LNCaP clone FGC (cell line): ENCODE results near the gene BICDL1.

Experiments
- DNase-seq: peaks from one replicate; pipeline ENCODE4 v3.0.0-alpha.2; 2011; ENCODE audit warnings: low read depth
- H3K4me3 ChIP-seq: 2 replicates; pipeline ENCODE4 v1.5.1; 2011; ENCODE audit warnings: mild to moderate bottlenecking, low read depth, low read length, control low read depth
- TF ChIP-seq, protein P1 (sequence below): IDR thresholded peaks from 2 replicates; pipeline ENCODE4 v1.5.1; 2012; ENCODE audit warnings: mild to moderate bottlenecking; ENCODE audit not compliant: control insufficient read depth, insufficient read depth; ENCODE audit errors: extremely low read depth

The BICDL1 gene

DNA sequence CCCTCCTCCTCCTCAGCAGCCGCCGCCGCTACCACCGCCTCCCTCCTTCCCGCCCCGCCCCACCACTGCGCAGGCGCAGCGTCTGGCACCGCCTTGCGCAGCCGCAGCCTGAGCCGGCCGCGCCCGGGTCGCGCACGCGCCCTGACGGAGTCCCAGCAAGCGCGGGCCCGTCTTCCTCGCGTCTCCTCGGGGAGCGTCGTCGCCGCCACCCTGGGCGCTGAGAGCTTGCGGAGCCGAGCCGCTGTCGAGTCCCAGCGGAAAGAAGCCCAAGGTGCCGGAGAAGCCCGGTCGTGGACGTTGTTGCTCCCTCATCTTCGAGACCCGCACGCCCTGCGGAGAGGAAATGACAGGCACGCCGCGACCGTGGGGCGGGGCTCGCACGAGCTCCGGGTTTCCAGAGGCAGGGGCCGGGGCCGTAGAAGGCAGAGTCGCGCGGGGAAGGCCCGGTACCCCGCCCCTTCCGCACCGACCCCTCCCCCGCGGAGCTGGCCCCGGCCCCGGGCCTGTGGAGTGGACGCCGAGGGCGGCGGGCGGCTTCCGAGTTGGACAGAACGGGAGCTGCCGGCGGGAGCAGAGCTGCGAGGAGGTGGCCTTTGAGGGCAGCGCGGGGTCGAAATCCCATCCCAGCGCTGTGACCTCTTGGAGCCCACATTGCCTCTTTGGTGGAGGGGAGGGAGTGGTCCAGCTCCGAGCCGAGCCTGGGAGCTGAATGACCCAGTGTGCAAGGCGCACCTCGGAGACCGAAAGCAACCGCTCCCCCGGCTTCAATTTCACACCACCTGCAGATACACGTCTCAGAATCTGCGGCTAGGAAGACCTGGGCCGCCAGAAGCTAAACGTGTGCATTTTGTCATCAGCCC, 128.0 kb downstream of the BICDL1 start:
- TF ChIP-seq, protein P1, sequence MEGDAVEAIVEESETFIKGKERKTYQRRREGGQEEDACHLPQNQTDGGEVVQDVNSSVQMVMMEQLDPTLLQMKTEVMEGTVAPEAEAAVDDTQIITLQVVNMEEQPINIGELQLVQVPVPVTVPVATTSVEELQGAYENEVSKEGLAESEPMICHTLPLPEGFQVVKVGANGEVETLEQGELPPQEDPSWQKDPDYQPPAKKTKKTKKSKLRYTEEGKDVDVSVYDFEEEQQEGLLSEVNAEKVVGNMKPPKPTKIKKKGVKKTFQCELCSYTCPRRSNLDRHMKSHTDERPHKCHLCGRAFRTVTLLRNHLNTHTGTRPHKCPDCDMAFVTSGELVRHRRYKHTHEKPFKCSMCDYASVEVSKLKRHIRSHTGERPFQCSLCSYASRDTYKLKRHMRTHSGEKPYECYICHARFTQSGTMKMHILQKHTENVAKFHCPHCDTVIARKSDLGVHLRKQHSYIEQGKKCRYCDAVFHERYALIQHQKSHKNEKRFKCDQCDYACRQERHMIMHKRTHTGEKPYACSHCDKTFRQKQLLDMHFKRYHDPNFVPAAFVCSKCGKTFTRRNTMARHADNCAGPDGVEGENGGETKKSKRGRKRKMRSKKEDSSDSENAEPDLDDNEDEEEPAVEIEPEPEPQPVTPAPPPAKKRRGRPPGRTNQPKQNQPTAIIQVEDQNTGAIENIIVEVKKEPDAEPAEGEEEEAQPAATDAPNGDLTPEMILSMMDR: no peak
- DNase-seq: no peak
- H3K4me3 ChIP-seq: peak overlapping the region; percentile 74

DNA sequence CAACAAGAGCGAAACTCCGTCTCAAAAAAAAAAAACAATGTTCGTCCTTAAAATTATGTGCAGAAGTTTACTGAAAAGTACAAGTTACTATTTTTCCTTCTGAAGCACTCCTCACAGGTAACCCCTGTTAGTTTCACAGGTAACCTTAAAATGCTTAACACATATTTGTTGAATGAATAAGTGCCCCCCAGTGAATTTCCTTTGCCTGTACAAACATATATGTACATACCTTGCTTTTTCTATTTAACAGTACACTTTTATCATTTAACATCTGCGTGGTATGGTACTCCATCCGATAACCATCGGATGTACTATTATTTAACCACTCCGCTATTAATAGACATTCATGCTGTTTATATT, 128.9 kb downstream of the BICDL1 start:
- TF ChIP-seq, protein P1: no peak
- peak overlapping the region; percentile 74 for H3K4me3 ChIP-seq
- no peak for DNase-seq

DNA sequence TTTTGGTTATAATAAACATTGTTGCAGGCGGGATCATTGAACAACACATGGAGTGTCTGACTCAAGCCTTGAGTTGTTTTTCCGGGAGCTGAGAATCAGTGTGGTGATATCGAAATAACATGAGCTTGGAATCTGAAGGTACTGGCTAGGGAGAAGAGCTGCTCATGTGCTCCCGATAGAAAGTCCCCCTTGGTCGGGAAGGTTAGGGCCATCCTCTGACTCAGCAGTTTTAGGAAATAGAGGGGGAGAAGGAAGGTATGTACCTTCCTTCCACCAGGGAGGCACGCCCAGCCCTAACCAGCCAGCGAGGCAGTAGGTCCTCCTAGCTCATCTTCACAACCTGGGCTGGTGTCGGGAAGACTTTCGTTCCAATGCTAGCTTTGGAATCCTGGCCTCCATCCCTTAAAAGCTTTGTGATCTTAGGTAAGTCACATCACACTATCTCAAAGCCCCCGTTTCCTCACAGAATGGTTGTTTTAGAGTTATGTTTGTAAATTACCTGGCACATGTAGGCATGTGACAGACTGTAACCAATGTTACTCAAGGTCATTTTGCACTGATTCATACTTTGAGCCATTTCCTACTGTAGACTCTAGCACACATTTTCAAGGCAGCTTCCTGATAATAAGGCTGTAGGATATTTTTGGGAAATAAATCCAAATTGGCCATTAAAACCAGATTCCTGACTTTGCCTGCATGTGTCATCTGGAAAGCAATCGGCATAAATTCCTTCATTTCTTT, 129.5 kb downstream of the BICDL1 start:
- peak overlapping the region; percentile 74 for H3K4me3 ChIP-seq
- no peak for DNase-seq
- TF ChIP-seq, protein P1: no peak

DNA sequence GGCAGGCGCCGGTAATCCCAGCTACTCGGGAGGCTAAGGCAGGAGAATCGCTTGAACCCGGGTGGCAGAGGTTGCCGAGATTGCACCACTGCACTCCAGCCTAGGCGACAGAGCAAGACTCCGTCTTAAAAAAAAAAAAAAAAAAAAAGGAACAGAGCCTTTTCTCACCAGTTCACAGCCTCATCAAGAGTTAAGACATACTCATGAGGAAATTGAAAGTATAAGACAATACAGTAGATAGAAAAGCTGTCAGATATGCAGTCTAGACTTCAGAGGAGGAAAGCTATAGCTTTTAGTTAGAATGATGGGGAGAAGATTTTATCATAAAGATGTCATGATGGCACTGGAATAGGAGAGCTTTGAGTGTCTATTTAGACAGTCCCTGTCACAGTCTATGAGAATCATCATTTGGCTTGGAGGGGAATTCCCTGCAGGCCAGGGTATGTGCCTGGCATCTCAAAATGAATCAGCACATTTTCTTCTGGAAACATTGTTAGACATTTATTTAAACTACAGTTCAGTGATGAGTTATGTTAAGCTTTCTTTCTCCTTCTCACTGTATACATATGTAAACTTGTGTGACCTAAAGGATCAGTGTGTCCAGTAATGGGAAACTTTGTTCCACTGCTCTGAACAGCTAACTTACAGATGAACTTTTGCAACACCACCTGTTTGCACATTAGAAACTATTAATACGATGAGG, 130.4 kb downstream of the BICDL1 start:
- no peak for DNase-seq
- H3K4me3 ChIP-seq: no peak overlapping the region

DNA sequence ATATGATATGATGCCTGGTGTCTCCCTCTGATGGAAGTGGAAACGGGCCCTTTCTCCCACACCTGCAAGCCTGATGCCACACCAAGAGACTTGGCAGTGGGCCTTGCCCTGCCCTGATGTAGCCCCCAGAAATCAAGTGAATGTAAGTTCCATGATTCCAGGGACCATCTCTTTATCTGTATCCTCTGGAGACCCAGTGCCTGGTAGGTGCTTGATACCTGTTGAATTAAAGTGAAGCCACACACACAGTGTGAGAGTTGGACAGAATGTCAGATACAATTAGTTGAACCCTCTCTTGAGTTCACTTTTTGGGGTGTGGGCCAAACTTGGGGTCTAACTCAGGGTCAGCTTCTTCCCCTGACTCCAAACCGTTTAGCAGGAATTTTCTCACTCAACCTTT, 132.3 kb downstream of the BICDL1 start:
- H3K4me3 ChIP-seq: no peak overlapping the region
- TF ChIP-seq, protein P1: no peak
- DNase-seq: no peak

More for the DNA sequence above, 130.4 kb downstream of the BICDL1 start:
- TF ChIP-seq, protein P1: no peak

DNA sequence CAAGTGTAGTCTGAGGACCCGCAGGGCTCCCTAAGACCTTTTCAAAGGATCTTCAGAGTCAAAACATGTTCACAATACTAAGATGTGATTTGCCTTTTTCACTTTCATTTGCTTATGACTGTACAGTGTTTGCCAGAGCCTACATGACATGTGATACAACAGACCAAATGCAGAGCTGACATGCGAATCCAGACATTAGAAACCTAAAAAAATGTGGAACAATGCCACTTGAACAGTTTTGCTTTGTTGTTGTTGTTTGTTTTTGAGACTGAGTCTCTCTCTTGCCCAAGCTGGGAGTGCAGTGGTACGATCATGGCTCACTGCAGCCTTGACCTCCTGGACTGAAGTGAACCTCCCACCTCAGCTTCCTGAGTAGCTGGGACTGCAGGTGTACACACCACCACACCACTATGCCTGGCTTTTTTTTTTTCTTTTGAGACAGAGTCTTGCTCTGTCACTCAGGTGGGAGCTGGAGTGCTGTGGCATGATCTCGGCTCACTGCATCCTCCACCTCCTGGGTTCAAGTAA, 132.8 kb downstream of the BICDL1 start:
- no peak overlapping the region for H3K4me3 ChIP-seq
- DNase-seq: no peak
- TF ChIP-seq, protein P1: no peak
